Uterus (tissue), 2 donors: ENCODE measurements around the gene UBIAD1.

Experiments used
- CTCF ChIP-seq, 4 experiments: fragments of 200-600 bp in 2 of 4; fragments of 450-650 bp in 2 of 4; sonication (generic) in 2 of 4; IDR thresholded peaks; one replicate each; pipeline ENCODE4 v1.5.1; 2016 to 2019; ENCODE audit warnings: antibody characterized with exemption in 4 of 4, mild to moderate bottlenecking in 2 of 4, moderate library complexity in 1 of 4
- POLR2A ChIP-seq, 2 donors: fragments of 450-650 bp; IDR thresholded peaks; one replicate each; pipeline ENCODE4 v1.6.1; 2016; ENCODE audit warnings: antibody characterized with exemption in 2 of 2, mild to moderate bottlenecking in 1 of 2, moderate library complexity in 1 of 2

GRCh38 chr1:11295905-11296304 lies 22.9 kb downstream of the UBIAD1 start:
- TF ChIP-seq POLR2A (IDR thresholded peaks at IDR 0.05) (no peak), CTCF (IDR thresholded peaks at IDR 0.05) (no peak)
